ENCODE data around the gene PAXX. TPM values are rescaled to one million over a fixed set of nuclear protein-coding genes. Genes with fewer than 3 reads are reported as not detected.

Gene PAXX
- total RNA-seq, 4 donors from 2014 or later = 49.3 to 85.2 (median 66.0) TPM

DNA sequence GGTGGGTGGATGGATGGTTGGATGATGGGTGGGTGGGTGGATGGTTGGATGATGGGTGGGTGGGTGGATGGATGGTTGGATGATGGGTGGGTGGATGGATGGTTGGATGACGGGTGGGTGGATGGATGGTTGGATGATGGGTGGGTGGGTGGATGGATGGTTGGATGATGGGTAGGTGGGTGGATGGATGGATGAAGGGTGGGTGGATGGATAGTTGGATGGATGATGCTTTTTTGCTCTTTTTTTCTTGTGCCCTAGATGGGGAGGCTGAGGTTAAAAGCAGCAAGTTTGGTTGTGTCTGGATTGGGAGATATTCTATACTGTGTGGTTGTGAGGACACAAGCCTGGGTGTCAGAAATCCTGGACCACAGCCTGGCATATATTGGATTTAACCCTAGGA lies 34.8 kb upstream of the PAXX start:
- H3K36me3 ChIP-seq = no peaks in the 10 kb centered on the region
- in situ Hi-C loops (cut with MboI; ENCODE audit: low pct_ligation_motif_present in 1 of 4, low pct_unique_long_range_greater_than_20kb in 1 of 4, low sequenced_read_pairs in 3 of 4) (no loop called here), intact Hi-C loops (cut with DNase I; ENCODE audit: low total_unique reads) (no loop called here)
- no peak overlapping the region for H3K27ac ChIP-seq
- no peak for DNase-seq
- H3K9me3 ChIP-seq = no peaks in the 10 kb centered on the region
- 80 to 87% methylated on average over 1 of the region's 1 CpG for WGBS, 2 donors (ENCODE audit: low coverage in 1 of 2)
- H3K27me3 ChIP-seq = no peaks in the 10 kb centered on the region
- no peak overlapping the region for H3K4me3 ChIP-seq
- no peaks in the 10 kb centered on the region for H3K4me1 ChIP-seq
- TF ChIP-seq, protein P1, sequence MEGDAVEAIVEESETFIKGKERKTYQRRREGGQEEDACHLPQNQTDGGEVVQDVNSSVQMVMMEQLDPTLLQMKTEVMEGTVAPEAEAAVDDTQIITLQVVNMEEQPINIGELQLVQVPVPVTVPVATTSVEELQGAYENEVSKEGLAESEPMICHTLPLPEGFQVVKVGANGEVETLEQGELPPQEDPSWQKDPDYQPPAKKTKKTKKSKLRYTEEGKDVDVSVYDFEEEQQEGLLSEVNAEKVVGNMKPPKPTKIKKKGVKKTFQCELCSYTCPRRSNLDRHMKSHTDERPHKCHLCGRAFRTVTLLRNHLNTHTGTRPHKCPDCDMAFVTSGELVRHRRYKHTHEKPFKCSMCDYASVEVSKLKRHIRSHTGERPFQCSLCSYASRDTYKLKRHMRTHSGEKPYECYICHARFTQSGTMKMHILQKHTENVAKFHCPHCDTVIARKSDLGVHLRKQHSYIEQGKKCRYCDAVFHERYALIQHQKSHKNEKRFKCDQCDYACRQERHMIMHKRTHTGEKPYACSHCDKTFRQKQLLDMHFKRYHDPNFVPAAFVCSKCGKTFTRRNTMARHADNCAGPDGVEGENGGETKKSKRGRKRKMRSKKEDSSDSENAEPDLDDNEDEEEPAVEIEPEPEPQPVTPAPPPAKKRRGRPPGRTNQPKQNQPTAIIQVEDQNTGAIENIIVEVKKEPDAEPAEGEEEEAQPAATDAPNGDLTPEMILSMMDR (IDR thresholded peaks at IDR 0.05) = no peak
- TF ChIP-seq POLR2A (IDR thresholded peaks at IDR 0.05) (no peak), EP300 (IDR thresholded peaks at IDR 0.05; ENCODE audit: low read depth) (no peak)

GRCh38 chr9:136957901-136958300 lies 34.3 kb upstream of the PAXX start:
- Histone ChIP-seq H3K4me3 (no peak overlapping the region), H3K27me3 (no peaks in the 10 kb centered on the region), H3K9me3 (no peaks in the 10 kb centered on the region), H3K4me1 (no peaks in the 10 kb centered on the region), H3K27ac (no peak overlapping the region), H3K36me3 (no peaks in the 10 kb centered on the region)
- WGBS, 2 donors (ENCODE audit: low coverage in 1 of 2) = 91% methylated on average over 6 of the region's 6 CpGs; no CpG with 5 or more reads in 1 of the 2 donors
- in situ Hi-C loops (cut with MboI; ENCODE audit: low pct_ligation_motif_present in 1 of 4, low pct_unique_long_range_greater_than_20kb in 1 of 4, low sequenced_read_pairs in 3 of 4) (no loop called here), intact Hi-C loops (cut with DNase I; ENCODE audit: low total_unique reads) (no loop called here)
- DNase-seq = no peak
- TF ChIP-seq EP300 (IDR thresholded peaks at IDR 0.05; ENCODE audit: low read depth) = no peak
- TF ChIP-seq, protein P1 (IDR thresholded peaks at IDR 0.05) = no peak
- TF ChIP-seq POLR2AphosphoS5 (IDR thresholded peaks at IDR 0.05) = no peak
- TF ChIP-seq POLR2A (IDR thresholded peaks at IDR 0.05) = no peak

- DNase-seq = no peak
- H3K4me1 ChIP-seq = no peaks in the 10 kb centered on the region
- H3K27me3 ChIP-seq = no peaks in the 10 kb centered on the region
- H3K4me3 ChIP-seq = no peak overlapping the region
- in situ Hi-C loops (cut with MboI; ENCODE audit: low pct_ligation_motif_present in 1 of 4, low pct_unique_long_range_greater_than_20kb in 1 of 4, low sequenced_read_pairs in 3 of 4) = no loop called here
- H3K36me3 ChIP-seq = no peaks in the 10 kb centered on the region
- H3K9me3 ChIP-seq = no peaks in the 10 kb centered on the region
- no peak overlapping the region for H3K27ac ChIP-seq
- WGBS, 2 donors (ENCODE audit: low coverage in 1 of 2) = 86% methylated on average over 7 of the region's 7 CpGs; no CpG with 5 or more reads in 1 of the 2 donors
- no peak for TF ChIP-seq POLR2A (IDR thresholded peaks at IDR 0.05)
- TF ChIP-seq POLR2AphosphoS5 (IDR thresholded peaks at IDR 0.05) = no peak
- no peak for TF ChIP-seq EP300 (IDR thresholded peaks at IDR 0.05; ENCODE audit: low read depth)
- TF ChIP-seq, protein P1 (IDR thresholded peaks at IDR 0.05) = no peak
- intact Hi-C loops (cut with DNase I; ENCODE audit: low total_unique reads) = no loop called here
These were observed 33.7 kb upstream of the PAXX start for GRCh38 chr9:136958473-136958872.

- no peak overlapping the region for H3K27ac ChIP-seq
- WGBS, 2 donors (ENCODE audit: low coverage in 1 of 2) = 85 to 100% methylated on average over 3 to 17 of the region's 28 CpGs
- DNase-seq = no peak
- H3K4me3 ChIP-seq = no peak overlapping the region
- peaks cover 0 to 3% (median 3%) of the 10 kb centered on the region in 4 donors for H3K4me1 ChIP-seq
- H3K27me3 ChIP-seq = no peaks in the 10 kb centered on the region
- no peaks in the 10 kb centered on the region for H3K36me3 ChIP-seq
- in situ Hi-C loops (cut with MboI; ENCODE audit: low pct_ligation_motif_present in 1 of 4, low pct_unique_long_range_greater_than_20kb in 1 of 4, low sequenced_read_pairs in 3 of 4) (no loop called here), intact Hi-C loops (cut with DNase I; ENCODE audit: low total_unique reads) (no loop called here)
- TF ChIP-seq, protein P1 (IDR thresholded peaks at IDR 0.05) = no peak
- TF ChIP-seq EP300 (IDR thresholded peaks at IDR 0.05; ENCODE audit: low read depth) (no peak), POLR2A (IDR thresholded peaks at IDR 0.05) (no peak), POLR2AphosphoS5 (IDR thresholded peaks at IDR 0.05) (no peak)
- no peaks in the 10 kb centered on the region for H3K9me3 ChIP-seq
These were observed 33.0 kb upstream of the PAXX start for GRCh38 chr9:136958898-136959850.

Data from transverse colon (tissue), 4 donors.